ENCODE results near the gene GOLPH3L.
A peak's percentile ranks its signal among the peaks of the same experiment; 100 is the strongest.
"Not testable (repeated sequence)": the region's sequence is repeated elsewhere in the genome, so short reads cannot be mapped to it uniquely, and the experiment has no call there.

The GOLPH3L gene

GRCh38 chr1:150629115-150629928, 67.6 kb downstream of the GOLPH3L start, which contains the start of gene ENSA:
Gene ENSA, minus strand, starts transcription at chr1:150629612. Its CDS starts 142 bp downstream, at chr1:150629470.
- TF ChIP-seq CTCF (IDR thresholded peaks at IDR 0.05; ENCODE audit: extremely low read depth, insufficient read depth, missing control alignments), result no peak
- peak; percentile 91 for DNase-seq (ENCODE audit: low spot score)
- in situ Hi-C loops (cut with MboI; ENCODE audit: low pct_unique_long_range_greater_than_20kb, low sequenced_read_pairs, unreplicated experiment), result no loop called here

DNA sequence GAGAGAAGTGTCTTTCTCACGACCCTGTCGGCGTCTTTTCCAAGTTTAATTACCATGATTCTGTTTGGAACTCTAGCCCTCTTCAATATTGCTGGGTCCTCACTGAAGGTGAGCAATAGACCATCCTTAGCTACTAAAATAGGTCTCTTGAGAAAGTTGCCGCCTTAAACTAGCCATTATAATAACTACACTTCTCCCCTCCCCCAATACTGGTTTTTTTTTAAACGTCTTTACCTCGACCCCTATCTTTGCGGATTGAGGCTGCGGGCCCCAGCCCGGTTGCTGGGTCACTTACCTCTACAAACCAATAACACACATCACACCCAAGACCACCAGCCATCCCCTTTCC, 68.2 kb downstream of the GOLPH3L start:
- in situ Hi-C loops (cut with MboI; ENCODE audit: low pct_unique_long_range_greater_than_20kb, low sequenced_read_pairs, unreplicated experiment), result no loop called here
- DNase-seq (ENCODE audit: low spot score), result no peak
- TF ChIP-seq CTCF (IDR thresholded peaks at IDR 0.05; ENCODE audit: extremely low read depth, insufficient read depth, missing control alignments), result no peak

- no peak for TF ChIP-seq CTCF (IDR thresholded peaks at IDR 0.05; ENCODE audit: extremely low read depth, insufficient read depth, missing control alignments)
- in situ Hi-C loops (cut with MboI; ENCODE audit: low pct_unique_long_range_greater_than_20kb, low sequenced_read_pairs, unreplicated experiment), result no loop called here
Observed at GRCh38 chr1:150627826-150628410, 69.0 kb downstream of the GOLPH3L start.

GRCh38 chr1:150626150-150626549, 70.8 kb downstream of the GOLPH3L start:
- in situ Hi-C loops (cut with MboI; ENCODE audit: low pct_unique_long_range_greater_than_20kb, low sequenced_read_pairs, unreplicated experiment), result no loop called here
- no peak for DNase-seq (ENCODE audit: low spot score)
- TF ChIP-seq CTCF (IDR thresholded peaks at IDR 0.05; ENCODE audit: extremely low read depth, insufficient read depth, missing control alignments), result no peak

More at GRCh38 chr1:150627826-150628410, 69.0 kb downstream of the GOLPH3L start:
- no peak for DNase-seq (ENCODE audit: low spot score)

GRCh38 chr1:150624546-150624945, 72.4 kb downstream of the GOLPH3L start:
- in situ Hi-C loops (cut with MboI; ENCODE audit: low pct_unique_long_range_greater_than_20kb, low sequenced_read_pairs, unreplicated experiment); DNase-seq (ENCODE audit: low spot score): not testable (repeated sequence)

GRCh38 chr1:150624134-150624533, 72.8 kb downstream of the GOLPH3L start:
- in situ Hi-C loops (cut with MboI; ENCODE audit: low pct_unique_long_range_greater_than_20kb, low sequenced_read_pairs, unreplicated experiment); DNase-seq (ENCODE audit: low spot score): not testable (repeated sequence)

DNA sequence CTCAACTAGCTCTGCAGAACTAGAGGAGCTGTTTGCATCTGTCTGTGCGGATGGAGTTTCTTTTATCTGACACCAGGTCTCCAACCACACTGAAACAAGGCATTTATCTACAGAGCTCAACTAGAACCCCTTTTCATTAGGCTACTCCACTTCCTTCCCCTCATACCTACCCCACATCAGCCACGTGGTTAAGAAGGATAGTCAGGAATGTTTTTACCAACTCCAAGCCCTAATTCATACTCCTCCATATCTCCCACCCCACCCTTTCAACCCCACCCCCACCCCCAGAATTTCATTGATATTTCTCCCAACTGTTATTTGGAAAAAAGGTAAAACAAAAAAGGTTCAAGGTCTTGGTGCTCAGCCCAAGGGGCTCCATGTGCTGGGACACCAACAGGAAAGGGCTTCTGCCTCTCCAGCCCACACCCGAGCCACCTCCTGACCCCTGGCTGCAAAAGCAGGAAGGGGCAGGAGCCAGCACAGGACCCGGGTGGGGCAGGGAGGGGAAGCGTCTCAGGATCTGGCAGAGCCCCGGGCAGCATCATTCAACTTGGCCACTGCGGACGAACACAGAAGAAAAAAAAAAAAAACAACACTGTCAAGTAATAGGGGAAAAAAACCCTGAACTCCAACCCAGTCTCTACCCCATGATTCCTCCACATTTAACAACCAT, 74.5 kb downstream of the GOLPH3L start:
- DNase-seq (ENCODE audit: low spot score), result peak; percentile 22
- no peak for TF ChIP-seq CTCF (IDR thresholded peaks at IDR 0.05; ENCODE audit: extremely low read depth, insufficient read depth, missing control alignments)
- in situ Hi-C loops (cut with MboI; ENCODE audit: low pct_unique_long_range_greater_than_20kb, low sequenced_read_pairs, unreplicated experiment), result no loop called here
